GM19099 (cell line): ENCODE measurements around the gene RDH16.

Experiments used
- POLR2A ChIP-seq: IDR thresholded peaks from 3 replicates; pipeline ENCODE4 v1.6.1; 2011; ENCODE audit warnings: low read depth; ENCODE audit not compliant: insufficient read length; ENCODE audit errors: extremely low read depth

Gene RDH16

GRCh38 chr12:56955631-56956256 is 1.7 kb downstream of the RDH16 start:
- no peak for TF ChIP-seq POLR2A

- TF ChIP-seq POLR2A: no peak
Measured at GRCh38 chr12:56954958-56955355, 2.5 kb downstream of the RDH16 start.

GRCh38 chr12:56954057-56954957 is 3.1 kb downstream of the RDH16 start:
- no peak for TF ChIP-seq POLR2A

GRCh38 chr12:56953314-56953713 is 4.1 kb downstream of the RDH16 start:
- TF ChIP-seq POLR2A: no peak

- TF ChIP-seq POLR2A: no peak
Measured at GRCh38 chr12:56951582-56952339, 5.6 kb downstream of the RDH16 start.

GRCh38 chr12:56948881-56949280 is 8.5 kb downstream of the RDH16 start:
- TF ChIP-seq POLR2A: no peak

GRCh38 chr12:56948457-56948777 is 9.0 kb downstream of the RDH16 start:
- no peak for TF ChIP-seq POLR2A

- TF ChIP-seq POLR2A: no peak
Measured at GRCh38 chr12:56947633-56948456, 9.6 kb downstream of the RDH16 start.

GRCh38 chr12:56943878-56944277 is 13.5 kb downstream of the RDH16 start:
- TF ChIP-seq POLR2A: no peak

- no peak for TF ChIP-seq POLR2A
Measured at GRCh38 chr12:56941299-56942017, 15.9 kb downstream of the RDH16 start.

GRCh38 chr12:56935752-56936151 is 21.7 kb downstream of the RDH16 start:
- TF ChIP-seq POLR2A: no peak

- no peak for TF ChIP-seq POLR2A
Measured at GRCh38 chr12:56935157-56935556, 22.3 kb downstream of the RDH16 start.

GRCh38 chr12:56933826-56934625 is 23.4 kb downstream of the RDH16 start, which contains the start of gene SDR9C7:
Gene SDR9C7, minus strand, starts transcription at chr12:56934408. Its CDS starts 147 bp downstream, at chr12:56934261.
- TF ChIP-seq POLR2A: no peak
